HCT116 (cell line): Measurements from ENCODE around the gene CCL13. TPM values are rescaled to one million over a fixed set of nuclear protein-coding genes. Genes with fewer than 3 reads are reported as not detected.

ENCODE experiments used
- ATAC-seq: fragments of 200-7000 bp; cut with Tn5 transposase; 2 replicates; pipeline ENCODE4 v1.9.1; 2020; ENCODE audit warnings: mild to moderate bottlenecking, moderate library complexity
- BruUV-seq: library from RNA; stranded (reverse); fragments of 400-500 nt; replicated peaks from 2 replicates; lab custom pipeline; 2021; lab: Mats Ljungman, UMichigan
- CTCF ChIA-PET: fragments of 300-600 bp; sonication (Branson Sonifier 250); formaldehyde crosslinking; loops from one replicate; lab custom pipeline; 2021; ENCODE audit warnings: antibody characterized with exemption; lab: Charles Lee
- POLR2A ChIA-PET: fragments of 300-600, 350-600 bp; sonication (Branson Sonifier 250); formaldehyde crosslinking; loops from one replicate; lab custom pipeline; 2021; ENCODE audit warnings: antibody characterized with exemption; lab: Charles Lee
- RAD21 ChIA-PET, 2 experiments: fragments of 300-600 bp; sonication (Branson Sonifier 250); formaldehyde crosslinking; loops; one replicate each; lab custom pipeline; 2023; ENCODE audit warnings: low total read pairs in 2 of 2; ENCODE audit not compliant: uncharacterized antibody in 2 of 2, unreplicated experiment in 2 of 2, low non-redundant PET in 1 of 2; lab: Charles Lee
- DNase-seq: peaks from one replicate; pipeline ENCODE4 v3.0.0-alpha.2; 2010; ENCODE audit warnings: low read depth, low spot score
- H2AFZ ChIP-seq: fragments of 200-600 bp; shearing (Covaris generic), sonication (generic); 2 replicates; pipeline ENCODE4 v1.6.1; 2017; ENCODE audit warnings: low read depth, mixed run types, mixed read lengths, antibody characterized with exemption, low read length; ENCODE audit not compliant: poor library complexity, severe bottlenecking
- H3K27ac ChIP-seq: 2 replicates; pipeline ENCODE4 v1.5.1; 2012; ENCODE audit warnings: low read depth, low read length
- H3K27me3 ChIP-seq: fragments of 200-600 bp; sonication (generic); 2 replicates; pipeline ENCODE4 v1.6.1; 2016; ENCODE audit warnings: mixed run types, low read length, mixed read lengths; ENCODE audit not compliant: insufficient read depth
- H3K36me3 ChIP-seq, 2 experiments: fragments of 200-500 bp in 1 of 2; fragments of 200-600 bp in 1 of 2; sonication (Bioruptor generic) in 1 of 2; sonication (generic) in 1 of 2; 2 replicates each; pipeline versions ENCODE4 v1.5.1 to v1.6.1; 2014 to 2016; ENCODE audit warnings: low read length in 2 of 2, inconsistent platforms in 1 of 2, mixed read lengths in 1 of 2, mixed run types in 1 of 2; ENCODE audit not compliant: insufficient read depth in 2 of 2, control insufficient read depth in 1 of 2
- H3K4me1 ChIP-seq, 2 experiments: fragments of 200-600 bp in 1 of 2; sonication (generic) in 1 of 2; 2 replicates each; pipeline versions ENCODE4 v1.5.1 to v1.6.1; 2012 to 2017; ENCODE audit warnings: low read length in 2 of 2, inconsistent platforms in 1 of 2, mild to moderate bottlenecking in 1 of 2, mixed read lengths in 1 of 2, mixed run types in 1 of 2, moderate library complexity in 1 of 2; ENCODE audit not compliant: insufficient read depth in 2 of 2, control insufficient read depth in 1 of 2
- H3K4me2 ChIP-seq: fragments of 200-600 bp; sonication (generic); 2 replicates; pipeline ENCODE4 v1.6.1; 2017; ENCODE audit warnings: mixed run types, low read length, mixed read lengths
- H3K4me3 ChIP-seq, 2 experiments: fragments of 200-600 bp in 1 of 2; sonication (generic) in 1 of 2; replicated peaks in 1 of 2; 2 replicates each; pipeline ENCODE4 v1.5.1; 2011 to 2016; ENCODE audit warnings: low read length in 2 of 2, control low read depth in 1 of 2, low read depth in 1 of 2, mild to moderate bottlenecking in 1 of 2, mixed read lengths in 1 of 2, mixed run types in 1 of 2
- H3K79me2 ChIP-seq: fragments of 200-600 bp; sonication (generic); 2 replicates; pipeline ENCODE4 v1.6.1; 2017; ENCODE audit warnings: mild to moderate bottlenecking, mixed run types, low read length, moderate library complexity, mixed read lengths; ENCODE audit not compliant: insufficient read depth
- H3K9ac ChIP-seq: fragments of 200-600 bp; sonication (generic); 2 replicates; pipeline ENCODE4 v1.6.1; 2016; ENCODE audit warnings: low read length, mixed read lengths
- H3K9me2 ChIP-seq: fragments of 200-600 bp; sonication (generic), shearing (Covaris generic); 2 replicates; pipeline ENCODE4 v1.6.1; 2017; ENCODE audit warnings: mixed run types, mild to moderate bottlenecking, moderate library complexity; ENCODE audit not compliant: insufficient read depth
- H3K9me3 ChIP-seq, 2 experiments: fragments of 200-500 bp in 1 of 2; fragments of 200-600 bp in 1 of 2; sonication (Bioruptor generic) in 1 of 2; sonication (generic) in 1 of 2; 2 replicates each; pipeline ENCODE4 v1.6.1; 2014 to 2017; ENCODE audit warnings: low read length in 2 of 2, mixed read lengths in 2 of 2, inconsistent platforms in 1 of 2, low read depth in 1 of 2, mild to moderate bottlenecking in 1 of 2, mixed run types in 1 of 2, moderate library complexity in 1 of 2; ENCODE audit not compliant: control insufficient read depth in 1 of 2, insufficient read depth in 1 of 2
- H4K20me1 ChIP-seq: fragments of 200-600 bp; sonication (generic), shearing (Covaris generic); 2 replicates; pipeline ENCODE4 v1.6.1; 2017; ENCODE audit warnings: mixed run types, mild to moderate bottlenecking, moderate library complexity; ENCODE audit not compliant: insufficient read depth
- CBX3 ChIP-seq: IDR thresholded peaks from 2 replicates; pipeline ENCODE4 v1.6.1; 2012; ENCODE audit warnings: low read depth
- CEBPB ChIP-seq: IDR thresholded peaks from 2 replicates; pipeline ENCODE4 v1.6.1; 2012; ENCODE audit warnings: low read depth
- CTCF ChIP-seq, 3 experiments: fragments of 200-600 bp in 1 of 3; sonication (generic) in 1 of 3; IDR thresholded peaks in 2 of 3; conservative IDR thresholded peaks in 1 of 3; 2 replicates each; pipeline ENCODE4 v1.5.1; 2012 to 2017; ENCODE audit warnings: low read depth in 2 of 3, low read length in 2 of 3, antibody characterized with exemption in 1 of 3, borderline replicate concordance in 1 of 3, control low read depth in 1 of 3, mild to moderate bottlenecking in 1 of 3, mixed read lengths in 1 of 3, mixed run types in 1 of 3, moderate library complexity in 1 of 3; ENCODE audit not compliant: insufficient read depth in 1 of 3
- ELF1 ChIP-seq: IDR thresholded peaks from 2 replicates; pipeline ENCODE4 v1.6.1; 2012; ENCODE audit warnings: low read depth, borderline replicate concordance
- JUND ChIP-seq: IDR thresholded peaks from 2 replicates; pipeline ENCODE4 v1.6.1; 2012
- POLR2AphosphoS5 ChIP-seq: IDR thresholded peaks from 2 replicates; pipeline ENCODE4 v1.6.1; 2011; ENCODE audit warnings: mild to moderate bottlenecking, low read depth, low read length, moderate library complexity
- RAD21 ChIP-seq: IDR thresholded peaks from 2 replicates; pipeline ENCODE4 v1.6.1; 2012; ENCODE audit warnings: low read depth, mild to moderate bottlenecking
- SIN3A ChIP-seq: IDR thresholded peaks from 2 replicates; pipeline ENCODE4 v1.6.1; 2012; ENCODE audit warnings: low read depth
- TCF7L2 ChIP-seq: IDR thresholded peaks from 2 replicates; pipeline ENCODE4 v1.7.0; 2011; ENCODE audit warnings: borderline replicate concordance, inconsistent platforms; ENCODE audit not compliant: insufficient read depth, insufficient read length; ENCODE audit errors: extremely low read depth
- ZNF274 ChIP-seq: fragments of 200-500 bp; sonication (Bioruptor generic); IDR thresholded peaks from 2 replicates; pipeline ENCODE4 v1.6.1; 2014; ENCODE audit warnings: mild to moderate bottlenecking, low read depth, low read length, inconsistent platforms
- intact Hi-C: fragments of 100-400 bp; cut with micrococcal nuclease; formaldehyde crosslinking; loops from 2 replicates; pipeline ENCODE4 v1.10.0; 2022
- total RNA-seq: library from RNA; stranded (reverse); gene quantifications from one replicate; pipeline ENCODE4 v1.2.1, GENCODE V29; 2021; ENCODE audit not compliant: unreplicated experiment
- TF ChIP-seq, protein P1 (sequence below): IDR thresholded peaks from 2 replicates; pipeline ENCODE4 v1.6.1; 2012

CCL13 gene
- total RNA-seq, 1 experiment from 2014 or later = not detected

- Histone ChIP-seq H3K9ac (no peak overlapping the region), H3K9me2 (no peaks in the 10 kb centered on the region), H3K79me2 (no peaks in the 10 kb centered on the region), H3K27ac (no peak overlapping the region), H3K27me3 (peaks cover 9% of the 10 kb centered on the region; the same call in 1 of the 2 replicates), H3K4me3 (no peak overlapping the region), H2AFZ (no peak overlapping the region), H3K4me2 (no peak overlapping the region), H4K20me1 (no peaks in the 10 kb centered on the region), H3K36me3 (no peaks in the 10 kb centered on the region), H3K9me3 (no peaks in the 10 kb centered on the region), H3K4me1 (no peaks in the 10 kb centered on the region)
- ChIA-PET POLR2A (no interaction called here), RAD21 (no interaction called here), CTCF (interaction anchor here (3.8 kb wide), 1 partner anchor 10 kb away, joined by 14 read pairs; no protein-coding TSS in a partner anchor)
- no TSS peak for BruUV-seq
- ATAC-seq (no peak), DNase-seq (no peak)
- TF ChIP-seq CTCF (IDR thresholded peaks at IDR 0.05 in 2 of 3, conservative IDR thresholded peaks at IDR 0.05 in 1 of 3; ENCODE audit: borderline replicate concordance in 1 of 3, insufficient read depth in 1 of 3, low read depth in 2 of 3, low read length in 2 of 3) = no peak
- TF ChIP-seq CEBPB = no peak
- TF ChIP-seq POLR2AphosphoS5 = no peak
- intact Hi-C loops = no loop called here
Measured at GRCh38 chr17:34371405-34372100, 15.3 kb downstream of the CCL13 start.

GRCh38 chr17:34374457-34374856 is 18.2 kb downstream of the CCL13 start:
- Histone ChIP-seq H3K9me2 (no peaks in the 10 kb centered on the region), H3K79me2 (no peaks in the 10 kb centered on the region), H3K36me3 (no peaks in the 10 kb centered on the region), H4K20me1 (no peaks in the 10 kb centered on the region), H3K4me2 (no peak overlapping the region), H3K9ac (no peak overlapping the region), H3K4me1 (no peaks in the 10 kb centered on the region), H3K9me3 (no peaks in the 10 kb centered on the region), H2AFZ (no peak overlapping the region), H3K4me3 (no peak overlapping the region), H3K27ac (no peak overlapping the region), H3K27me3 (peaks cover 12% of the 10 kb centered on the region; the same call in 1 of the 2 replicates)
- DNase-seq = no peak
- intact Hi-C loops = no loop called here
- ChIA-PET CTCF (interaction anchor here (1.2 kb wide), 1 partner anchor 13 kb away, joined by 4 read pairs; no protein-coding TSS in a partner anchor), POLR2A (no interaction called here), RAD21 (no interaction called here)
- no TSS peak for BruUV-seq
- no peak for ATAC-seq
- no peak for TF ChIP-seq CEBPB
- TF ChIP-seq JUND = no peak
- TF ChIP-seq CTCF (IDR thresholded peaks at IDR 0.05 in 2 of 3, conservative IDR thresholded peaks at IDR 0.05 in 1 of 3; ENCODE audit: borderline replicate concordance in 1 of 3, insufficient read depth in 1 of 3, low read depth in 2 of 3, low read length in 2 of 3) = no peak
- TF ChIP-seq POLR2AphosphoS5 = no peak
- no peak for TF ChIP-seq TCF7L2
- TF ChIP-seq ZNF274 = no peak
- TF ChIP-seq ELF1 = no peak
- TF ChIP-seq, protein P1, sequence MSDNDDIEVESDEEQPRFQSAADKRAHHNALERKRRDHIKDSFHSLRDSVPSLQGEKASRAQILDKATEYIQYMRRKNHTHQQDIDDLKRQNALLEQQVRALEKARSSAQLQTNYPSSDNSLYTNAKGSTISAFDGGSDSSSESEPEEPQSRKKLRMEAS = no peak
- no peak for TF ChIP-seq CBX3
- no peak for TF ChIP-seq RAD21
- no peak for TF ChIP-seq SIN3A
